Kidney tubule cell (primary cell): ENCODE data around the gene ATP9B.
"Not testable (repeated sequence)": the region's sequence is repeated elsewhere in the genome, so short reads cannot be mapped to it uniquely, and the experiment has no call there.

Experiments used
- DNase-seq: peaks from one replicate; pipeline ENCODE4 v3.0.0-alpha.2; 2018; ENCODE audit warnings: low spot score

Gene ATP9B

GRCh38 chr18:79245517-79246001, 176.4 kb downstream of the ATP9B start:
- DNase-seq = no peak

- DNase-seq = peak; percentile 85
Observed at GRCh38 chr18:79246309-79247108, 177.3 kb downstream of the ATP9B start.

GRCh38 chr18:79248495-79249060, 179.4 kb downstream of the ATP9B start:
- no peak for DNase-seq

- DNase-seq = no peak
Observed at GRCh38 chr18:79250301-79250981, 181.2 kb downstream of the ATP9B start.

- peak; percentile 24 for DNase-seq
Observed at GRCh38 chr18:79251021-79251420, 181.8 kb downstream of the ATP9B start.

- peak; percentile 34 for DNase-seq
Observed at GRCh38 chr18:79252904-79253633, 183.9 kb downstream of the ATP9B start.

GRCh38 chr18:79257480-79257879, 188.3 kb downstream of the ATP9B start:
- no peak for DNase-seq

GRCh38 chr18:79258447-79258846, 189.3 kb downstream of the ATP9B start:
- no peak for DNase-seq

GRCh38 chr18:79259218-79259617, 190.0 kb downstream of the ATP9B start:
- no peak for DNase-seq

- DNase-seq = no peak
Observed at GRCh38 chr18:79260023-79260422, 190.8 kb downstream of the ATP9B start.

- DNase-seq = no peak
Observed at GRCh38 chr18:79260510-79260909, 191.3 kb downstream of the ATP9B start.

GRCh38 chr18:79265068-79265467, 195.9 kb downstream of the ATP9B start:
- DNase-seq = not testable (repeated sequence)

GRCh38 chr18:79271812-79272211, 202.6 kb downstream of the ATP9B start:
- not testable (repeated sequence) for DNase-seq

- DNase-seq = no peak
Observed at GRCh38 chr18:79272916-79273315, 203.7 kb downstream of the ATP9B start.

- no peak for DNase-seq
Observed at GRCh38 chr18:79274823-79275222, 205.6 kb downstream of the ATP9B start.

GRCh38 chr18:79275461-79275860, 206.3 kb downstream of the ATP9B start:
- no peak for DNase-seq

GRCh38 chr18:79275992-79276391, 206.8 kb downstream of the ATP9B start:
- no peak for DNase-seq

GRCh38 chr18:79278896-79279295, 209.7 kb downstream of the ATP9B start:
- DNase-seq = no peak

- no peak for DNase-seq
Observed at GRCh38 chr18:79283131-79283810, 214.1 kb downstream of the ATP9B start.

GRCh38 chr18:79283929-79284328, 214.7 kb downstream of the ATP9B start:
- DNase-seq = no peak

- DNase-seq = not testable (repeated sequence)
Observed at GRCh38 chr18:79285191-79285590, 216.0 kb downstream of the ATP9B start.

- not testable (repeated sequence) for DNase-seq
Observed at GRCh38 chr18:79290409-79290808, 221.2 kb downstream of the ATP9B start.
